K562 (cell line): ENCODE data around the gene SAMM50. TPM values are rescaled to one million over a fixed set of nuclear protein-coding genes. Genes with fewer than 3 reads are reported as not detected.

Experiments
- EP300 ChIP-seq: IDR thresholded peaks from 2 replicates; pipeline ENCODE4 v1.6.1; 2012; ENCODE audit warnings: low read length, improper control_type of control experiment
- L3MBTL2 ChIP-seq: fragments of 450-650 bp; IDR thresholded peaks from 2 replicates; pipeline ENCODE4 v1.6.1; 2016; ENCODE audit warnings: mild to moderate bottlenecking, moderate library complexity
- MXI1 ChIP-seq: IDR thresholded peaks from 2 replicates; pipeline ENCODE4 v1.6.1; 2011; ENCODE audit warnings: low read depth, mild to moderate bottlenecking, improper control_type of control experiment, low read length
- RFX7 ChIP-seq: fragments of 250-450 bp; sonication (Bioruptor Pico); IDR thresholded peaks from 2 replicates; pipeline ENCODE4 v1.5.1; 2021; ENCODE audit warnings: mild to moderate bottlenecking
- ZBTB17 ChIP-seq: fragments of 450-650 bp; formaldehyde crosslinking; IDR thresholded peaks from 2 replicates; pipeline ENCODE4 v1.4.0; 2020; ENCODE audit warnings: mild to moderate bottlenecking
- ZBTB26 ChIP-seq: fragments of 450-650 bp; formaldehyde crosslinking; IDR thresholded peaks from 2 replicates; pipeline ENCODE4 v1.4.0; 2022; ENCODE audit warnings: missing genetic modification characterization
- polyA plus RNA-seq, 8 experiments: library from polyadenylated mRNA; depleted of rRNA in 4 of 8; stranded (reverse) in 5 of 8; unstranded in 3 of 8; fragments of >200 nt; fragmentation: Nextera tagmentation in 2 of 8; fragmentation: Illumina TruSeq in 1 of 8; extraction: Ambion mirVana in 2 of 8; extraction: Trizol in 1 of 8; gene quantifications; 2 replicates each; pipeline versions ENCODE4 v1.2.1 to v1.2.3, GENCODE V29; 2011 to 2014; ENCODE audit warnings: inconsistent platforms in 1 of 8, missing spikeins in 1 of 8
- total RNA-seq, 7 experiments: library from RNA; depleted of rRNA in 6 of 7; stranded (reverse); fragments of >200 nt in 6 of 7; fragmentation: Illumina TruSeq in 2 of 7; extraction: Trizol in 2 of 7; gene quantifications; 2 replicates each; pipeline versions ENCODE4 v1.2.1 to v1.2.3, GENCODE V29; 2011 to 2021; ENCODE audit warnings: low replicate concordance in 1 of 7
- TF ChIP-seq, protein P1 (sequence below): fragments of 250-450 bp; sonication (Bioruptor Pico); IDR thresholded peaks from 2 replicates; pipeline ENCODE4 v1.4.0; 2020; ENCODE audit warnings: mild to moderate bottlenecking, moderate library complexity, borderline replicate concordance

Gene SAMM50
- total and polyA plus RNA-seq, 9 of the 15 experiments (the other 6 are each of a cell fraction or from before 2014, with no cell fraction given), result 14.6 to 49.3 (median 38.1) TPM

DNA sequence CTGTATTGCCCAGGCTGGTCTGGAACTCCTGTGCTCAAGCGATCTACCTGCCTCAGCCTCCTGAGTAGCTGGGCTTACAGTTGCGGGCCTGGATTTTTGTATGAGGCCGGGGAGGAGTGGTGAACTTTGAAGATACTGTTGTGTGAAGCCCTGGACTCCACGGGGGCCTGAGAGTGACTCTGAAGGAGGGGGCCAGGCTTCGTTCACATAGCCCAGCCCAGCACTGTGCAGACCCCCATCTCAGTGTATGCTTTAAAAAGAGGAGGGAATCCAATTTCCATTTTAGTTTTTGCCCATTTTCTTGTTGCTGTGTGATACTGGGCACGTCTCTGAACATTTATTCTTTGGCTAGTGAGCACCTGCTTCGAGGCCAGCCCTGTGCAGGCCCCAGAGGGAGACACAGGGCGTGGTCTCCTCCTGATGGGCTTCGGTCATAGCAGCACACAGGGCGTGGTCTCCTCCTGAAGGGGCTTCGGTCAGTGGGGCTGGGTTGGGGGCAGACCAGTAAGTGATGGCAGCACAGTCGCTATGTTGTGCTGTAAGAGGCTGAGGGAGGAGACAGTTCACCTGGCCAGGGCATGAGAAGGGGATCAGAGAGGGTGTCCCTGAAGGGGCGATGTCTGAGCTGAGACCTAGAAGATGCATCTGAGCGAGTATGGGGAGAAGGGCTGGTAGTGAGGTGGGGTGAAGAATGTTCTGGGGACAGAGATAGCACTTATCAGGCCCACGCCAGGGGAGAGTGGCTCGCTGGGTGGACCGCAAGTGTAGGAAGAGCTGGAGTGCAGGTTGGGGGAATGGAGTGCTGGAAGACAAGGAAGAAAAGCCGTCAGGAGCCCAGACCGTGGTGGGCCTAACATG is 14.0 kb downstream of the SAMM50 start (continued):
- TF ChIP-seq, protein P1, sequence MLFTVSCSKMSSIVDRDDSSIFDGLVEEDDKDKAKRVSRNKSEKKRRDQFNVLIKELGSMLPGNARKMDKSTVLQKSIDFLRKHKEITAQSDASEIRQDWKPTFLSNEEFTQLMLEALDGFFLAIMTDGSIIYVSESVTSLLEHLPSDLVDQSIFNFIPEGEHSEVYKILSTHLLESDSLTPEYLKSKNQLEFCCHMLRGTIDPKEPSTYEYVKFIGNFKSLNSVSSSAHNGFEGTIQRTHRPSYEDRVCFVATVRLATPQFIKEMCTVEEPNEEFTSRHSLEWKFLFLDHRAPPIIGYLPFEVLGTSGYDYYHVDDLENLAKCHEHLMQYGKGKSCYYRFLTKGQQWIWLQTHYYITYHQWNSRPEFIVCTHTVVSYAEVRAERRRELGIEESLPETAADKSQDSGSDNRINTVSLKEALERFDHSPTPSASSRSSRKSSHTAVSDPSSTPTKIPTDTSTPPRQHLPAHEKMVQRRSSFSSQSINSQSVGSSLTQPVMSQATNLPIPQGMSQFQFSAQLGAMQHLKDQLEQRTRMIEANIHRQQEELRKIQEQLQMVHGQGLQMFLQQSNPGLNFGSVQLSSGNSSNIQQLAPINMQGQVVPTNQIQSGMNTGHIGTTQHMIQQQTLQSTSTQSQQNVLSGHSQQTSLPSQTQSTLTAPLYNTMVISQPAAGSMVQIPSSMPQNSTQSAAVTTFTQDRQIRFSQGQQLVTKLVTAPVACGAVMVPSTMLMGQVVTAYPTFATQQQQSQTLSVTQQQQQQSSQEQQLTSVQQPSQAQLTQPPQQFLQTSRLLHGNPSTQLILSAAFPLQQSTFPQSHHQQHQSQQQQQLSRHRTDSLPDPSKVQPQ (CRISPR knock-in tag), result no peak
- TF ChIP-seq ZBTB26 (CRISPR knock-in tag) (no peak), EP300 (peak; percentile 86), RFX7 (CRISPR knock-in tag) (no peak), MXI1 (no peak), L3MBTL2 (peak; percentile 29; the same call in 1 of the 2 replicates), ZBTB17 (CRISPR knock-in tag) (no peak)
